T-helper 22 cell (primary cell): ENCODE measurements around the gene POU3F3.

ENCODE experiments used
- DNase-seq: peaks from one replicate; pipeline ENCODE4 v3.0.0-alpha.2; 2020; ENCODE audit warnings: low read depth

The POU3F3 gene

DNA sequence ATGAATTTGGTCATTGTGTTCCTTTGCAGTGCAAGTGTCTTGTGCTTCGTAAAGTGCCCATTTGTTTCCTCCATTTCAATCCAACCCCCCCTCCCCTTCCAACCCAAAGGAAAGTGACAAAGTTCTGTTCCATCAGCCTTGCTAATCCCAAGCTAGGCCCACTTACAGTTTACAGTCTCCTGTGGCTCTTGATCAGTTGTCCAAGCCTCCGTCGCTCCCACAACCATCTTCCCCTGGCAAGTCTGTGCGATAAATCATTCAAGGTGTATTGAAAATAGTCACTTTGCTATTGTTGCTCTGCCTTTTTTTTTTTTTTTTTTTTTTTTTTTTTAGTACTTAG is 6.5 kb downstream of the POU3F3 start:
- DNase-seq, result no peak

DNA sequence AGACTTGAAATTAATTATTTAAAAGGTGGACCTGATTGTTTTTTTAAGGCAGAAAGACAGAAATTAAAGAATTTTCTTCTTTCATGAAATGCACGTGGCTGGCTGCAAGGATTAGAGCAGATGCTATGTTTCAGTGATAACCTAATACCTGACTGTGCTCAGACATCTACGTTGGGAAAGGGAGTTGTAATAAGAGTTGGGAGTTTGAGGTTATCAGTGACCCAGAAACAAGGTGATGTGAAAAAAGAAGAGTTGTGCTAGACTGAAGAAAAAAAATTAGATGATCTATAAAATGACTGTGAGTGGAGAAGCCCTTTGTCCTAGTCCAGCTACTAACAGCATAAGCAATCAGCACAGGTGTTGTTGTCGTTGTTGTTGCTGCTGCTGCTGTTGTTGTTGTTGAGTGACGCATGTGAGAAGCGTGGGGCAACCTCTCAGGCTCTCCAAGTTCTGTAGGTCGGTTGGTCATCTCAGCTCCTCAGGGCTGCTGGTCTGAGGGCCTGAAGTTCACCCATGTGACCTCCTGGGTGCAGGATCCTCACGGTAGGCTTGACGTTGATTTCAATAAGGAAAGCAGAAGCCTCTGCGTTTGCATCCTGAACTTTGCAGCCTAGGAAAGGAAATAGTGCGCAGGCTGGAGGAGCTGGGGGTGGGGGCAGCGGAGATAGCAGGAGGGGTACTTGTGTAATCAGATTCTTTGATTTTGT is 7.6 kb downstream of the POU3F3 start:
- no peak for DNase-seq

DNA sequence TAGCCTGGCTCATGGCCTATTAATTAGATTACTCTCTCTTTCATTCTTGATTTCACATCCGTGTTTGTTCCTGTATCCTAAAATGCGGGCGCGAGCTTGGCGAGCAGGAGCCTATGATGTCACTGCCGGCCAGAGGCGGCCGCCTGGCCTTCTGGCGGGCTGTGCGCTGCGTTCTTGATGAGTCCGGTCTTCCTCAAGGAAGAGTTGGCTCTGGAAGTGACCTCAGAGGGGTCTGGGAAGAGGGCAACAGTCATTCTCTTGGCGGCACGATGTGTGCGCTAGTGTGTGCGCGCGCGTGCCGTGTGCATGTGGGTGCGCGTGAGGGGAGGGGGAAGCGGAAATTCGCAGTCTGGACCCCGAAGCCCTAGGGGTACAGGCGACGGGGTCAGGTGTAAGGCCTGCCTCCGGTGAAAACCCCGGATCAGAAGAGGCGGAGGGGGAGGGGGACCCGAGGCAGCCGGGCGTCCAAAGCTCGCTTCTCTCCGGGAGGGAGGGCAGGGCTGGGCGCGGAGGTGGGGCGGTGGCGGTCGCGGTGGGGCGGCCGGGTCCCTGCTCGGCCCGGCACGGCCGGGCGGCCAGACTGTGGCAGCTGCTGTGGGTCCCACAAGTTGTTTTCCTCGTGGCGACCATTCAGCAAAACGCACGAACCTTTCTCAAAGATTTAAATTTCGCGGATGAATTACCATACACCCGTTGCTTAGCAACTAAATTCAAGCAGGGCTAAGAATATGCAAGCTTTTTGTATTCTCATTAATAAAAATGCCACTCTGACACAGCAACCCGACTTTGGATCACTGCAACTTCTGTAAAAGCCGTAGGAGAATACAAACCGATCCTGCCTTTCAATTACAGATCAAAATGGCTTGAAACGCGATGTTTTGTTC is 8.4 kb downstream of the POU3F3 start:
- DNase-seq, result no peak

DNA sequence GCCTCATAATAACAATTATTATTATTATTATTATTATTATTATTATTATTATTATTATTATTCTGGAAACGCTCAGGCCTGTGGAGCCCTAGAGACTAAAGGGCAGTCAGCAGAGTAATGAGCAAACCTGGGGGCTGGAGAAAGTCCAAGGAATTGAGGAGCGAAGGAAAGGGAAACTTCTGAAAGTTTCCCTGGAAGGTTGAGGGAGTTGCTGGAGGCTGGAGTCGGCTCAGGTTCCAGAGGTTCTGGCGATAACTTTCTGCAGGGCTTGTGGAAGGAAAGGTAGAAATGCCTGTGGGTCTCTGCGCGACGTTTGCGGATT is 9.2 kb downstream of the POU3F3 start:
- DNase-seq, result no peak

DNA sequence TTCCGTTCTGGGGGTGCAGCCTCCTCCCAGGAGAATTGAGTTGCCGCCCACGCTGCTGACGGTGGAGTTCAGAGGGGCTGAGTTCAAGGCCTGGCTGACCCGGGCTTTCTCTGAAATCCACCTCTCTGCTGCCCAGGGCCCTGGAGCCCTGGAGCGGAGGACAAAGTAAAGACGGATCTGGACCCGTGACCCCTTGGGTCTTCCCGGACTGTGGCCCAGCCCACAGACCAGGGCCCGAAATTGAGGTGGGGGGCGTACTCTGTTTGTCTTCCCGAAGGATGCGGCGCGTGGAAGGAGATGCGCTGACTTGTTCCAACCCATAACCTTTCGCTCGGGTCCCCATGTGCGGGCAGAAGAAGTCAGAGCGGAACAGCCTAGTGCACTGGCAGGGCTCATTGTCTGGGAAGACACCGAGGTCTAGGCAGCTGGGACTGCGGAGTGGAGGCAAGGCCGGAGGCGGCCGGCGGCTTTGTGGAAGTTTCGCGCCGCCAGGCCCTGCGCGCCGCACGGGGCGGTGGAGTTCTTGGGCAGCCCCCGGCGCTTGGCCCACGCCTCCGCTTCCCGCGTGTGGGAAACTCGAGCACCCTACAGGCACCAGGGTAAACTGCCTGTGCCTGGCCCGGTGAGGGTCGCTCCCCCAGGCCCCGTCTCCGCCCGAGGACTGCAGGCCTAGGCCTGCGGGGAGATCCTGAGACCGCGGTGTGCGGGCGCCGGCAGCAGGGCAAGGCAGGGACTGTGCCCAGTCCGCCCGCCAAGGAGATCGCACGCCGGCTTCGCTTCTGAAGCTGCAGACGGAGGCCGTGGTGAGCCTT is 9.8 kb downstream of the POU3F3 start:
- no peak for DNase-seq

DNA sequence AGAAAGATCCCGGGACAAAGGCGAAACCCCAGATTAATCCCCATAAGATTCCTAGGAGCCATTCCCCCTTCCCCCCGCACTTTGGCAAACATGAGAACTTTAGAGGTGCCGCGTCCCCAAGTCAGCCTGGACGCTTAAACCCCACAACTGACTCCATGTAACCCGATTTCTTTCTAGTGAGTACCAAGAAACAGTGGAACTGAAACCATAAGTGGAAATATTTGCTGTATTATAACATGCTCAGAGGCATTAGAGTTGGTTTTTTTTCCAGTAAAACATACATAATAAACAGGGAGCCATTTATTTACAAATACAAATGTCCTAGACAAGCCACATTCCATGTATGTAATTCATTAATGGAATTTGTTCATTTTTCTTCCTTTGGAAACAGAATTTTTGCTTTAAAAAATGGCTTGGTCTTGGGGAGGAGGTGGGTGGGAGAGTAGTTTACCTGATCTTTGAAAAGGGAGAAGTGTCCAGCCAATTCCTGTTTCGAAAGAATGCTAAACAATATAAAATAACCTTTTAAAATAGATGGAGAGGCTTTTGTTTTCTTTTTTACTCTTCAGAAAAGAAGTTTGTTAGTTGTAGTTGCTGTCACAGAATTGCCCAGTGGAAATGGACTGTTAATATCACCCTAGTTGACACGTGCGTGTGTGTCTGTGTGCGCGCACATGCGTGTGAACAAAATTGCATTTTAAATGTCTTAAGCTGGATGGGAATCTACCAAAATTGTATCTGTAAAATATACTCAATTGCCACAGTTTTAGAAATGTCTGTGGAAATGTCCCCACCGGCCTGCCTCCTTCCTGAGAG is 10.6 kb downstream of the POU3F3 start:
- no peak for DNase-seq

DNA sequence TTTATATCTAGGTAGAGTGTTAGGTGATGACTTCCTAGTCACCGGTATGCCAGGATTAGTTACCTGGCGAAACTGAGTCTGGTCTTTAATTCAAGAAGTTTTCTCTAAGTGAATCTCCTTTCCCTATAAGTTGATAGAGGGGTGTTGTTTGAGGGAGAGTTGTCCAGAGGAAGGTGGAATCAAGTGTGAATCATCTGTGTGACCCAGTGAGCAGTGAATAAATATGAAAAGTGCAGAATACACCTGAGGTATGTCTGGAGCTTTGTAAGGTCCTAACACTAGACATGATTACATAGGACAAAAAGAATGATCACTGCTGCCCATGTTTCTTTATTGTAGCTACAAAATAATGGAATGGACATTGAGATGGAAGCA is 11.2 kb downstream of the POU3F3 start:
- no peak for DNase-seq

DNA sequence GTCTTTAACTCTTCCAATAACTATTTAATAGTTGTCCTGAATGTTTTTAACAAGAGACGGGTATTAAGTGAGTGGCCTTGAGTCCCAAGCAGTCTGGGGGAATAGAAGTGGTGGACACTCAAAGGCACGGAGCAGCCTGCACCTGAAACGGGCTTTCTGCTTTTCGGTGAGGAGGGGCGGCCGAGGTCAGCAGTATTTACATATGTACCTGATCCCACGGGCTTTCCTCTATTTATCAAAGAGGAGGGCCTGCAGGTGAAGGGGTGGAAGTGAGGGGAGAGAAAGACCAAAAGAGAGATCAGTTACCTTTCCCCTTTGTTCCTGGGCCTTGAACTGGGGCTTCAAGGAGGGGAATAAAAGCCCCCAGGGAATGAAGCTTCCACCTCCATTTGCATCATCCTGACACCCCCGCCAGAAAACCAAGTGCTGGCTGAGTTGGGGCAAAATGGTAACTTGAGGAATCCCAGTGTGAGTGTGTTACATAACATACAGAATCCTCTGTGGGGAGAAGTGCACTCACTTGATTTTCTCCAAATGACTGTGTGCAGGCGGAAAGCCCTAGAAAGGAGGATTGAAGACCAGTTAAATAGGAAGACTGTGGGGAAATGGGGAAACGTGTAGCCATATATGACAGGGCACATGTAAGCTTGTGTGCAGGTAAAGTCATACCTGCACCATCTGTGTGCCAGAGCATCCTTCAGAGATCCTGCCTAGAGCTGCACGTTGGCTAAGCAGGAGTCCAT is 12.4 kb downstream of the POU3F3 start:
- DNase-seq, result no peak

DNA sequence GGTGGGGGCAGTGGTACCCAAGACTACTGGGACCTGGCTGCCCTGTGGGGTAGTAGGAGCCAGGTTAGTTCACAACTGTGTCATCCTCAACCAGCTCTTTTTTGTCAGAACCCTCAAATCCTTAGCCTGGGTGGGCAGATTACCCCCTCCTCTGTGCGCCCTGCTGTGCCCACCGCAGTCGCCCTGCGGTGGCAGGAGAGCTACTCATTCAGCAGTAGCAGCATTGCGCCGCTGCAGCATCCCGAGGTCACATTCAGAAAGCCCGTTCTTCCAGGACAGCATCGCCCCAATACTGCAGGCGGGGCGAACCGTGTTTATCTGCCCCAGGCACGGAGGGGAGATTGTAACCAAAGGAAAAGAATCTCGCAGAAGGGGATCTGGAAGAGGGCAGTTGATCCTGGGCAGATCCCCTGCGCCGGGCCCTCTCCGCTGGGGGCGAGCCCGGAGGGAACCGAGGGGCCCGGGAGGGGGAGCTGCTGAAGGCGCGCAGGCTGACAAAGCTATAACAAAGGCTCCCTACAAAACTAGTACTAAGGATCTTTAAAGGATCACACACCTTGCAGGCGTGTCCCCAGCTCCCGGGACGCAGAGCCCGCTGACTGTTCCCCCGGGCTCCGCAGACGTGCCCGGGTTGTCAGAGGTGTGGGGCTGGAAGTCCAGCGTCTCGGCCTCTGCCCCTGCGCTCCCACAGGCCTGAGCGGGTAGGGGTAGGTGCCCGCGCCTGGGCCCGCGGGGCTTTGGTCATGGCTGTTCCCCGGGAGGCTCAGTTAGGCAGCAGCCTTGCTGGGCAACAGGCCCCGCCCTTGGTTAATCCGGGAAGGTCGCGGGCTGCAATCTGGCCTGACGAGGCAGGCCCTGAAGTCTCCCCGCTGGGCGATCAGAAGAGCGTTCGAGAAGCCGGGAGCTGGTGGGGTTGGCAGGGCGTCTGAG is 13.2 kb downstream of the POU3F3 start:
- no peak for DNase-seq

DNA sequence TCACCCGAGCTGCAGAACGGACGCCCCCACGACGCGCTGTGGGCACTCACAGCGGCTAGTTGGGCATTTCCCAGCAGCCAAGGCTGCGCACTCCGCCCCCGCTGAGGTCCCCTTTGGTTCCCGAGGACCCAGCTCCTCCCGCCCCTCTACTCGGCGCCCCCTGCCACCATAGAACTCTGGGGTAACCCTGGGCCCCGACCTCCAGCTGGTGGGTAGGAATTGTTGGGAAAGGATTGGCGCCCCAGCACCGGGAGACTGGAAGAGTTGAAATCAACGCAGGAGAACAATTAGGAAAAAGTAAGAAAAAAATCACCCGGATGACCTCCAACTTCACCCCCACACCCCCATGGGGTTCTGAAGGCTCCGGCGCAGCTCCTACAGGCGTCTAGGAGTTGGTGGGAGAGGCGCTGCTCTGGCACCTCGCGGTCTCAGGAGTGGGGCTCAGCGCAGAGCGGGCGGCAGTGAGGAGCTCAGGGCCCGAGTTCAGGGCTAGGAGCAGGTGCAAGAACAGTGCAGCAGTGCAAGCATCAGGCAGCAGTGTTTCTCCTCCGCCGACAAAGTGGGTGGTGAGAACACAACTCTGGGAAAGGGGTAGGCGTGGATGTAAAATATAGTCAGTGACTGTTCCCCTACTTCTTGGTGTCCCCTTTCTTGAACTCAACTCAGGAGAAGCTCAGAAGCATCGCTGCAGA is 14.0 kb downstream of the POU3F3 start:
- no peak for DNase-seq

DNA sequence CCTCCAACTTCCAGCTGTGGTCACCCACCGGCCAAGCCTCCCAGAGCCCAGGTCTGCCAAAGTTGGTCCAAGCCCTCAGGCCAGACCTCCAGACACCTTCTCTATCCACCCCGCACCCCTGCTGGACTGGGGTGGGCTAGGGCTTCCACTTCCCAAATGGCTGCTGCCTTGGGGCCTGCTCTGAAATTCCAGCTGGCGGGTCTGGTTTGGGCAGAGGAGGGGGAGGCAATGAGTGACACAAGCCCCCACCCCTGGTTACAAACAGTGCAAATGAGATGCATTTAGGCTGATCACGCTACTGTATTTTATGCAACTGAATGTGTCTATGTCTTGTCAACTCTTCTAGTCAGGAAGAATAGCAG is 14.6 kb downstream of the POU3F3 start:
- DNase-seq, result no peak

DNA sequence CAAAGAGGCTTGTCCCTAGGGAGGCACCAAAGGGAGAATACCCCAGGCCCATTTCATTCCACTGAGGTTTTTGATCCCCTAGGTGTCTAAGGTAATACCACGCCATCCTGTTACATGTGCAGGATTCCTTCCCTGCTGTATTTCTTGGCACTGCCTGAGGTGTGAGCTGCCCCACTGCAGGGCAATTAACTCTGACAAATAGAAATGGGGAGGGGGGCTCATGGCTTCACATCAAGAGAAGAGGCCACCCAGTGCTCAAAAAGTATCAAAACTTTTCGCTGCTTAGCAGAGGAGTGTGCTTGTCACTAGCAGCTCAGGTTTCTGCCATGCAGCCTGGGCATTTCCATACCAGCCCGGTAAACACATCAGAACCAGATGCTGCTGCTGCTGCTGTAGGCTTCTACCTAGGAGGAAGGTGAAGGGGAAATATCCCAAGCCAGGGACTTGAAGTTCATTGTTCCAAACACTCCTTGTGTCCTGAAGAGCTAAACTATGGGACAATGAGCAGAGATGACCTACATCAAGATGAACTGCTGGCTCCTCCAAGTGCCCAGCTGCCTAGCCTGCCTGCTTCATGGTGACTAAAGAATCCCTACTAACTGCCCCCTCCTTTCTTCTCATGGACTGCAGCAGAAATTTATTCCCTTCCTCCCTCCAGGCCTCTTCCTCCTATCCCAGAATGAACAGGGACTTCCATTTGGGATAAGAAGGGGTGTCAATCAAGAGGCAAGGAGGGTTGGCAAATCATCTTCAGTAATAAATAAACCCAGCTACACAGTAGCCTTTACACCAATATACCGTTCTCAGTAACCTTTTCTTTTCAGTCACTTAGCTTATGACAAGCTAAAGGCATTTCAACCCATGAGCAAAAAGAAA is 16.4 kb downstream of the POU3F3 start:
- DNase-seq, result no peak

DNA sequence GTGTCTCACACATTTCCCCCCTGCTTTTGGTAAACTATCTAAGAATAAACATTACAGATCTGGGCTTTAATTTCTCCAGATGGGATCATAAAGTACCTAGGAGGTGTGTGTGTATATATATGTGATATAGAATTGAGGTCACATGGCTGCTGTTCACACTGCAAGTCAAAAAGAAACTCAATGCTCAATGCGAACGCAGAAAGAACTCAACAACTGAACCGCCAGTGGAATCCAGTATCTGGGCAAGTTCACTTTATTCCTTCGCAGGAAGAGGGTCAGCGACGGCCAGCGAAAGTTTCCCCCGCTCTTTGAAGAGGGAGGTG is 17.7 kb downstream of the POU3F3 start:
- no peak for DNase-seq

DNA sequence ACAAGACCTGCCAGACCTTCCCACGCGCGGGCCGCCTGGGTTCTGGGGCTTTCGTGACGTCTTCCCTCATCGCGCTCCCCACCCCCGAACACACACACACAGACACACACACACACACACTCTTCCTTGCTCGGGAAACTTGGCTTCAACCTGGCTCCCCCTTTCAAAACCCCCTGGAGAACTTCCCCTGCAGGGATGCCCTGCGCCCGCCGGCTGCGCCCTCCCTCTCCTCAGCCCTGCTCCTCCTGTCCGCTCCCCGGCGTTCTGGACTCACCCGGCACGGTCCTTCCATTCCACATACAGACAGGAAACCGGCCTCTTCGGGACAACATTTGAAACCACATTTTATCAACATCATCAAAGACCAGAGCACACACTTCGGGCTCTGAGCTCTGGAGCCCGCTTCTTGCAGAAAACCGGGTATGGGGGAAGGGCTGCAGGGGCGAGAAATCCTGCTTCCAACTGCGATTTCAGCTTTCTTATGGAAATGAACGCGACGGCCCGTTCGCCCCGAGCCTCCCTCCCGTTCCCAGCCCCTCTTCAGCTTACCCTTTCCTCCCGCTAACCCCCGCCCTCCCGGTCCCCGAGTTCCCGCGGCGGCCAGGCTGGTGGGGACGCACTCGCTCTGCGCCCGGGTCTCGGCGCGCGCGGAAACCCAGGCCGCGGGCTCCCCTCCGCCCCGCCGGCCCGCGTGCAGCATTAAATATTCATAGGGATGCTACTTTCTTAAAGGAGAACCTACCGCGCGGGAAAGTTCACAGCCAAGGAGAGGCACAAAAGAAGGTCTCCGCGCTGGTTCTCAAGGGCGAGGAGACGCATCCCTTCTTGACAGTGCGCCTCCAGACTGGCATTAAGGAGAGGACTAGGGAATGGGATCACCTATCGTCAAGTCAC is 18.3 kb downstream of the POU3F3 start:
- DNase-seq, result no peak

DNA sequence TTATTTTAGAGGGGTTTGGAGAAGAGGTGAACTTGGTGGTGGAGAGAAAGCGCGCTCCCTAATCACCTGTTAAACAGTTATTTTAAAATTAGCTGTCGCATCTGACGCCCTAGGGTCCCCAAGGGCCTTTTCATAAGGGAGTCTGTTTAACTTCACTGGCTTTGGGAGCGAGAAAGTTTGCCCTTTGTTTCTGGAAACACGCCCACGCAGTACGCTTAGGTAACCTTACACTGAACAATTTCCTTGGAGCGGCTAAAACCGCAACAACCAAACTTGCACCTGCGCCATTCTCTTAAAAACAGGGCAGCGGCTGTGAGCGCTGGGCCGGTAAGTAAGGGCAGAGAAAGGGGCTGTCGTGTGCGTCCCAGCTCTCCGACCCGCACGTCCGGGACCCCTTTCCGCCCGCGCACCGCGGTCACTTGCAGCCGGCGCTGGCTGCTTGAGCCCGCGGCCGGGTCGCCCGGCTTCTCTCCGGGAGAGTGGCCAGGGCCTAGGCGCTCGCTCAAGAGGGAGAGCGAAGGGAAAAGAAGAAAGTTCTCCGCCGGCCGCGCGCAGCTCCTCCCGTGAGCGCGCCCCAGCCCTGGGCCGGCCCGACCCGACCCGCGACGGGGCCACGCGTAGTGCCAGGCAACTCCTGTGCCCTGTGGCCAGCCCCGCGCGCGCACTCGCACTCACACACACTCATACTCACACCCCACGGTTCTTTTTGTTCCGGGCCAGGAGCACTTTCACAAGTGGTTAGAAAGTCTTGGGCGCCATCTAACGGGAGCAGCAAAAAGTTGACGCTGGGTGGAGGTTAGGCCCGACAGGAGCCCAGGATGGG is 19.2 kb downstream of the POU3F3 start:
- no peak for DNase-seq

DNA sequence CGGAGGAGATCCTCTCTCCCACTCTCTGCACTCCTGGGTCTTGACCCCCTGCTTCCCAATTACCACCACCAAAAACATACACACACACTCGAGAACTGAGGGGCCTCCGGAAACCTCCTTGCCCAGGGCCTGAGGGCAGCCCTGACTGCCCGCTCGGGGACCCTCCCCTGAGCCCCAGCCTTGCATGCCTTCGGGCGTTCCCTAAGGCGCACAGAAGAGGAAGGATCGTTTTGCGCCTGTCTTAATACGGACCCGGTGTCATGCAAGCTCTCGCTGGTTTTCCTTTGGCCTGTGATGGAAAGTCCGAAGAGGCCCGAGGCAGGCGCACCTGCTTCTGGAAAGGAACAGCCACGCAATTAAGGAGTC is 19.8 kb downstream of the POU3F3 start:
- no peak for DNase-seq

DNA sequence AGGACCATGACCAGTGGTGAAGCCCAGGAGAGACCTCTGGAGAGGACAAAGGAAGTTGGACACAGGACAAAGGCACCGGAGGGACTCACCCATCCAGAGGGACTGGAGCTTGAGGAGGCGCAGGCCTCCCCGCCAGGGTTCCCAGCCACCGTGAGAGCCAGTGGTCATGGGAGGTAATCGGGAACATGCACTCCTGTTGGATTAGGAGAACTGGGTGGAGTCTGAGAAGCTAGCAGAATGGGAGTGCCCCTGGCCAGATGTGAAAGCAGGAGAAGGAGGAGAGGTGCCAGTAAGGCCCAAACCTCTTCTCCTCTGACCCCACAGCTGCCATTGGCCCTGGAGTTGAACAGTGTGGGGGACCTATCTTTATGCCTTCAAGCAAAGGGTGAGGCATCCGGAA is 20.3 kb downstream of the POU3F3 start:
- no peak for DNase-seq
